ENCODE measurements around the gene LPIN1.

The LPIN1 gene

DNA sequence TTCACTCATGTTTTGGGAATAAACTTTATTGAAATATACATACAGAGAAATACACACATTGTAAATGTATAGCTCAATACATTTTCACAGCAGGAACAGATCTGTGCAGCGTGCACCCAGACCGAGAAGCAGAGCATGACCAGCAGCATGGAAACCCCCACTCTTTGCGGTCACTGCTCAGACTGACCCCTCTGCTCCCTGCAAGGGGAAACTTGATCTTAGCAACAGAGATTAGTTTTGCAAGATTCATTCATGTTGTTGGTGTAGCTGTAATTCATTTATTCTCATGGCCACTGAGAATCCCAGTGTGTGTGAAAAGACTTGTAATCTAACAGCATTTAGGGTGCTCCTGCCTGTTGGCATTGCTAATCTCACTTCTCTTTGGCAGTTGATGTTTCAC lies 35.2 kb downstream of the LPIN1 start:
- no peak for DNase-seq (ENCODE audit: low read depth in 4 of 4, low spot score in 1 of 4)

- no peak for DNase-seq (ENCODE audit: low read depth in 4 of 4, low spot score in 1 of 4)
Observed at GRCh38 chr2:11784280-11784679, 37.8 kb downstream of the LPIN1 start.

- DNase-seq (ENCODE audit: low read depth in 4 of 4, low spot score in 1 of 4), result peak; percentile 9 to 30 (median 24)
Observed at GRCh38 chr2:11784747-11785610, 38.5 kb downstream of the LPIN1 start.

GRCh38 chr2:11785611-11785940 lies 39.1 kb downstream of the LPIN1 start:
- no peak for DNase-seq (ENCODE audit: low read depth in 4 of 4, low spot score in 1 of 4)

DNA sequence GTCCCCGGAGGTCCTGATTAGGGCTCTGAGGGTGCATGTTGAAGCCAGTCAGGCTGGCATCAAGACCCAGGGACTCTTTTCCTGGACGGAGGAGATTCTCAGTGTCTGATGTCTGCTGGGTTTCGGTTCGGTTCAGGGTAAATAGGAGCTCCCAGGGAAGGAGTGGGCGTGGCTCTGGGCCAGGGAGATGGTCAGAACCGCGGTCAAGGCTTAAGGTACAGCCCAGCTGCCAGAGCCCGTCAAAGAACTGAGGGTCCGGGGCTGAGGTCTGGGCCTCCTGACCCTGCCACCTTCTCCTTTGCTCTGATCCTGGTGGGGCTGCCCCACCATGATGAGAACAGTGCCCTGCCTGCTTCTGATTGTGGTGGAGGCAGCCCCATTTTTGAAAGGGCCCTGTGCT lies 39.8 kb downstream of the LPIN1 start:
- no peak for DNase-seq (ENCODE audit: low read depth in 4 of 4, low spot score in 1 of 4)

GRCh38 chr2:11786592-11786991 lies 40.2 kb downstream of the LPIN1 start:
- DNase-seq (ENCODE audit: low read depth in 4 of 4, low spot score in 1 of 4), result no peak

DNA sequence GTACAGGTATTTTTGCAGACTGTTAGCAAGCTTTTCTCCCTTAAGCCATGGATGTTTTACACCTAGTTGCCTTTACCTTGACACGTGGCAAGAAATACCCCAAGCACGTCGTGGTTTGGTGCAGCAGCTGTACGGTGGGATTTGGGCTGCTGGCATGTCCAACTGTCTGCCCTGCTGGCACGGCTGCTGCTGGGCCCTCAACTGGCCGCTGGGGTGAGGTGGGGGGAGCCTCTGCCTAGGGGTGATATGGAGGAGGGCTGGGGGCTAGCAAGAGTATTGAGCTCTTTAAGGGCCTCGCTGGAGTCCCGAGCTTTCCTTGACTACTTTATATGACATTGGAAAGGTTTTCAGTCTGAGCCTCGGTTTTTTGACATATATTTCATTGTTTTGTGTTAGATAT lies 41.6 kb downstream of the LPIN1 start:
- DNase-seq (ENCODE audit: low read depth in 4 of 4, low spot score in 1 of 4), result no peak

GRCh38 chr2:11788461-11789124 lies 42.2 kb downstream of the LPIN1 start:
- DNase-seq (ENCODE audit: low read depth in 4 of 4, low spot score in 1 of 4), result no peak

GRCh38 chr2:11789243-11789642 lies 42.8 kb downstream of the LPIN1 start:
- no peak for DNase-seq (ENCODE audit: low read depth in 4 of 4, low spot score in 1 of 4)

- no peak for DNase-seq (ENCODE audit: low read depth in 4 of 4, low spot score in 1 of 4)
Observed at GRCh38 chr2:11790228-11790627, 43.8 kb downstream of the LPIN1 start.

GRCh38 chr2:11795590-11795989 lies 49.2 kb downstream of the LPIN1 start:
- no peak for DNase-seq (ENCODE audit: low read depth in 4 of 4, low spot score in 1 of 4)

DNA sequence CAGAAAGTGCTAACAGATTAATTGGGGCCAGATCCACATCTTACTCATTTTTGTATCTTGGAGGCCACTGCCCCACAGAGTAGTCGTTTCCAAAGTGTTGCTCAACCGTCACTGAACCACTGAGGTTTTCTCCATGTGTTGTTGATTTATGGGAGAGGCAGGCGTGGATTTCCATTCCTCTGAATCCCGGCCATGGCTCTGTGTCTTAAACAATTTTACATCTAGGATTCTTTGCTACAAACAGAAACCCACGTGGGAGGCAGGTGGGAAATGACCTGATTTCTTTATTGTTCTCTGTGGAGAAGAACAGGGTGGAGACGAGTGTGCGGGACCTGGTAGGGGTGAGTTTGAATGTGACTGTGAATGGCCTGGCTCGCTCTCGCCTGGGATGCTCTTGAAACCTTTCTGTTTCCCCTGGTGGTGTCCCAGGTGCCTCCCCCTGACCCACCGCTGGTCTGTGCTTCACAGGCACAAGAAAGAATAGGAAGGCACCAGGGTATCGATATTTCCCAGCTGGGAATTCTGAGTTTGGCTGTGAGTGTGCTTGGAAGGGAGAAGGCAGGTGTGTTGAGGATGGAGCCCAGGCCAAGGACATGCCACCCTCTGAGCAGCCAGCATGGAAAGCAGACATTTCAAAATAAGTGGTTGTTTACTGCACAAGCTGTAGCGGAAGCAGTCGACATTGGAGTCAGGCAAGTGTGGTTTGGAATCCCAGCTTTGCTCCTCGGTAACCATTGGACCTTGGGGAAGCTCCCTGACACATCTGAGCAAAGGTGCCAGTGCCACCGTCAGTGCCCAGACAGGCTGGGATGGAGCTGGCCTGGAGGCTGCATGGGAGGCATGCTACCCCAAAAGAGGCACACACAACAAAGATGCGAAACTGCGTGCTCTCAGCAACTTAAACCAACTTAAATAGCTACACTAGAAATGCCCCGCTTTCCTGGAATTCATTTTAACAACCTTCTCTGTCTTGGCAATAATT lies 50.0 kb downstream of the LPIN1 start:
- no peak for DNase-seq (ENCODE audit: low read depth in 4 of 4, low spot score in 1 of 4)

DNA sequence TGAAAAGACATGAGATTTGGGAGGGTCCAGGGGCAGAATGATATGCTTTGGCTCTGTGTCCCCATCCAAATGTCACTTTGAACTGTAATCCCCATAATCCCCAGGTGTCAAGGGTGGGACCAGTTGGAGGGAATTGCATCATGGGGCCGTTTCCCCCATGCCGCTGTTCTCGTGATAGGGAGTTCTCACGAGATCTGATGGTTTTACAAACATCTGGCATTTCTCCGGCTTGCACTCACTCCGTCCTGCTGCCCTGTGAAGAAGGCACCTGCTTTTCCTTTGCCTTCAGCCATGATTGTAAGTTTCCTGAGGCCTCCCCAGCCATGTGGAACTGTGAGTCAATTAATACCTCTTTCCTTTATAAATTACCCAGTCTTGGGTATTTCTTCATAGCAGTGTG lies 51.4 kb downstream of the LPIN1 start:
- no peak for DNase-seq (ENCODE audit: low read depth in 4 of 4, low spot score in 1 of 4)

GRCh38 chr2:11798701-11799435 lies 52.4 kb downstream of the LPIN1 start:
- DNase-seq (ENCODE audit: low read depth in 4 of 4, low spot score in 1 of 4), result no peak

DNA sequence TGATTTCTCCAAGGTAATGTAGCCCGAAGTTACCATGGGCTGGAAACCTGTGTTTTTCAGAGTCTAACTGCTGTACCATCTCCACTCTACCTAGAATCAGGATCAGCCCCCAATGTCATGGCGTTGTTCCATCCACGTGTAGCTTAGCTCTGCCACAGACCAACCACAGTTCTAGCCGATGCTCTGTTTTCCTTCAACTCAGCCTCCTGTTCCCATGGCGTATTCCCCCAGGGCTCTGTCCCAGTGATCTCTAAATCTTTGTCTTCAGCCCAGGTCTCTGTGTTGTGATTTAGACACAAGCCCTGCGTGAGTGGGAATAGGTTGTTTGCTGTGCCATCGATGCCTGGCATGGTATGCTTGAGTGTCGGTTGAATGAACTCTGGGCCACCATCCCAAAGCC lies 53.4 kb downstream of the LPIN1 start:
- DNase-seq (ENCODE audit: low read depth in 4 of 4, low spot score in 1 of 4), result no peak

GRCh38 chr2:11802782-11803191 lies 56.4 kb downstream of the LPIN1 start:
- DNase-seq (ENCODE audit: low read depth in 4 of 4, low spot score in 1 of 4), result no peak

DNA sequence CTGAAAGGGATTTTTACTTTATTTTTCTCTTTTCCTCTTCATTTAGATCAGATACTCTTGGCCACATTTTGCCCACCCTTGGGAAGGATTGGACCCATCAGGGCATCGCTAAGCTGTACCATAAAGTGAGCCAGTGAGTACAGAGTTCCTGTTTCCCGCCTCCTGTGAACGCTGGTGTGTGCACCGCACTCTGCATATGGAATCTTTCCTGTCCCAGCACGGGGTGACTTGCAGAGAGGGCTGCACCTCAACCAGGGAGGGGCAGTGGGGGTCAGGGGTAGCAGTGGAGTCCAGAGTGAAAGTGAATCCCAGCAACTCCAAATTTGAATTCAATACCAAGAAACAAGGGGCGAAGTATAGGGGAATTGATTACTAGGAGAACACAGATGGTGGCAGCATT lies 58.6 kb downstream of the LPIN1 start:
- no peak for DNase-seq (ENCODE audit: low read depth in 4 of 4, low spot score in 1 of 4)

DNA sequence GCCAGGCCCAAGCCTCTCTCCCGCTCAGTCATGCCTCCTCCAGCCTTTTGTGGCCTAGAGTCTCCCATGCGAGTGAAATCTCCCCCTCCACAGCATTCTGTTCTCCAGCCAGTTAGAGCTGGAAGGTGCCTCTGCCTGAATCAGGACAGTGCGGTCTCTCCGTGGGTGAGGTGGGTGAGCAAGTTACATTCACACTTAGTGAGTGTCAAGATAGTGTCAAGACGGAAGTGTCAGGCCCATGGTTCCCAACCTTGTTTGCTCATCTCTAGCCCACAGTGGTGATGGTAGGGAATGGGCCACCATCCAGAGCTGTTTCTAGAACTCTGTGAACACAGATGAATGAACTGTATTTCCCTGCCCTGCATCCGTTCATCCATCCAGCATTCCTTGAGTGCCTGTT lies 59.5 kb downstream of the LPIN1 start:
- no peak for DNase-seq (ENCODE audit: low read depth in 4 of 4, low spot score in 1 of 4)

GRCh38 chr2:11807156-11808015 lies 61.0 kb downstream of the LPIN1 start:
- no peak for DNase-seq (ENCODE audit: low read depth in 4 of 4, low spot score in 1 of 4)

DNA sequence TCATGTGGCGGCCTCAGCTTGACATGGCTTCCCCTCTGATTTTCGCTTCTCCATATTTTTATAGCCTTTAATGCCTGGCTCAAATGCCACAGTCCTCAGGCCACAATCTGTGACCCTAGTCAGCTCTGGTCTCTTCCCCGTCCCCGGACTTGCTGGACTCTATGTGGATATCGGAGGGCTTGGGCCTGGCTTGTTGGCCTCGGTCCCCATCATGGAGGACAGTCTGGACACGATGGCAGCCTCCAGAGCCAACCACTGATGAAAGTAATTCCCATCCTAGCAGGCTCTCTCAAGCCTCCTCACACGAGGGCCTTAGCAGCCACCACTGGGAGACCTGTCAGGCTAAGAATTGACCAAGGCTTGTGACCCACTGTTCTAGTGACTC lies 61.6 kb downstream of the LPIN1 start:
- no peak for DNase-seq (ENCODE audit: low read depth in 4 of 4, low spot score in 1 of 4)

All from stimulated activated CD4-positive, alpha-beta T cell treated with anti-CD3 and anti-CD28 coated beads, Interleukin-1b, Interleukin-23, amount 100 ng/mL, for 24 hours (primary cell).